ENCODE data around the gene PRKCA.

- TF ChIP-seq CTCF (IDR thresholded peaks at IDR 0.05), result no peak
- TF ChIP-seq ZNF425 (CRISPR knock-in tag; conservative IDR thresholded peaks at IDR 0.05), result no peak
- TF ChIP-seq MXD4 (CRISPR knock-in tag; IDR thresholded peaks at IDR 0.05; ENCODE audit: borderline replicate concordance), result no peak
- no peak for TF ChIP-seq IRF1 (CRISPR knock-in tag; IDR thresholded peaks at IDR 0.05)
- no peak for TF ChIP-seq E2F1 (CRISPR knock-in tag; IDR thresholded peaks at IDR 0.05)
- no peak for TF ChIP-seq MAX (CRISPR knock-in tag; IDR thresholded peaks at IDR 0.05)
- no peak for TF ChIP-seq HMGXB4 (CRISPR knock-in tag; IDR thresholded peaks at IDR 0.05)
- no peak for TF ChIP-seq FOXP1 (CRISPR knock-in tag; IDR thresholded peaks at IDR 0.05; ENCODE audit: borderline replicate concordance)
- TF ChIP-seq ATF6 (CRISPR knock-in tag; IDR thresholded peaks at IDR 0.05), result no peak
Measured at GRCh38 chr17:66684261-66684660, 381.8 kb downstream of the PRKCA start.

Measured in WTC11 (cell line).